CD14-positive monocyte (primary cell): Measurements from ENCODE around the gene SF1. TPM values are rescaled to one million over a fixed set of nuclear protein-coding genes. Genes with fewer than 3 reads are reported as not detected.

Experiments used
- DNase-seq, 3 donors: peaks; one replicate each; pipeline ENCODE4 v3.0.0-alpha.2; 2011 to 2022
- H2AFZ ChIP-seq: 2 replicates; pipeline ENCODE4 v1.6.0; 2012; ENCODE audit warnings: mild to moderate bottlenecking, low read depth, low read length, inconsistent platforms; ENCODE audit not compliant: insufficient read depth, poor library complexity, severe bottlenecking
- H3K27ac ChIP-seq, 2 donors: 1 replicate in 1 of 2; 2 replicates in 1 of 2; pipeline ENCODE4 v1.5.1; 2012 to 2013; ENCODE audit warnings: low read length in 2 of 2, control low read depth in 1 of 2, inconsistent platforms in 1 of 2, low read depth in 1 of 2, mild to moderate bottlenecking in 1 of 2
- H3K27me3 ChIP-seq, 2 donors: one replicate each; pipeline versions ENCODE4 v1.6.0 to v1.6.1; 2011 to 2013; ENCODE audit warnings: low read length in 2 of 2; ENCODE audit not compliant: control insufficient read depth in 2 of 2, insufficient read depth in 2 of 2
- H3K36me3 ChIP-seq, 2 donors: replicated peaks in 1 of 2; 1 replicate in 1 of 2; 2 replicates in 1 of 2; pipeline versions ENCODE4 v1.5.1 to v1.6.1; 2012 to 2013; ENCODE audit warnings: low read length in 2 of 2, control low read depth in 1 of 2, inconsistent platforms in 1 of 2, mild to moderate bottlenecking in 1 of 2; ENCODE audit not compliant: insufficient read depth in 2 of 2, control insufficient read depth in 1 of 2
- H3K4me1 ChIP-seq, 2 donors: 1 replicate in 1 of 2; 2 replicates in 1 of 2; pipeline versions ENCODE4 v1.5.1 to v1.6.1; 2012 to 2013; ENCODE audit warnings: low read length in 2 of 2, control low read depth in 1 of 2, inconsistent platforms in 1 of 2, mild to moderate bottlenecking in 1 of 2, moderate library complexity in 1 of 2; ENCODE audit not compliant: insufficient read depth in 2 of 2, control insufficient read depth in 1 of 2
- H3K4me2 ChIP-seq: replicated peaks from 2 replicates; pipeline ENCODE3; 2012; ENCODE audit warnings: low read length, moderate library complexity, mild to moderate bottlenecking; ENCODE audit not compliant: poor library complexity, severe bottlenecking; ENCODE audit errors: extremely low read depth
- H3K4me3 ChIP-seq, 3 experiments: fragments of 200-600 bp in 1 of 3; sonication (generic) in 1 of 3; replicated peaks in 1 of 3; 1 replicate in 2 of 3; 2 replicates in 1 of 3; pipeline ENCODE4 v1.5.1; 2011 to 2013; ENCODE audit warnings: low read length in 3 of 3, mild to moderate bottlenecking in 3 of 3, control low read depth in 2 of 3, low read depth in 2 of 3, inconsistent platforms in 1 of 3, moderate library complexity in 1 of 3
- H3K79me2 ChIP-seq: 2 replicates; pipeline ENCODE4 v1.6.0; 2012; ENCODE audit warnings: mild to moderate bottlenecking, control low read depth, inconsistent platforms, low read length, moderate library complexity; ENCODE audit not compliant: insufficient read depth
- H3K9ac ChIP-seq: 2 replicates; pipeline ENCODE4 v1.6.0; 2017; ENCODE audit warnings: low read length, mild to moderate bottlenecking; ENCODE audit not compliant: insufficient read depth, poor library complexity, severe bottlenecking
- H3K9me3 ChIP-seq, 2 donors: replicated peaks in 1 of 2; 1 replicate in 1 of 2; 2 replicates in 1 of 2; pipeline versions ENCODE4 v1.5.1 to v1.6.1; 2012 to 2013; ENCODE audit warnings: low read length in 2 of 2, control low read depth in 1 of 2; ENCODE audit not compliant: control insufficient read depth in 1 of 2, insufficient read depth in 1 of 2
- H4K20me1 ChIP-seq: 2 replicates; pipeline ENCODE4 v1.6.0; 2012; ENCODE audit warnings: mild to moderate bottlenecking, low read length, control low read depth, moderate library complexity; ENCODE audit not compliant: insufficient read depth
- H3K27ac Mint-ChIP-seq, 7 donors: one replicate each; pipeline ENCODE4 v1.8.0; 2020; ENCODE audit warnings: mild to moderate bottlenecking in 7 of 7, mixed read lengths in 7 of 7, moderate library complexity in 6 of 7, inconsistent platforms in 2 of 7
- H3K27me3 Mint-ChIP-seq, 3 donors: one replicate each; pipeline ENCODE4 v1.8.0; 2021 to 2022; ENCODE audit warnings: low read depth in 3 of 3, mild to moderate bottlenecking in 3 of 3, mixed read lengths in 3 of 3, moderate library complexity in 3 of 3, inconsistent platforms in 1 of 3
- H3K36me3 Mint-ChIP-seq, 2 donors: one replicate each; pipeline ENCODE4 v1.8.0; 2020; ENCODE audit warnings: mixed read lengths in 2 of 2, inconsistent platforms in 1 of 2, mild to moderate bottlenecking in 1 of 2
- H3K4me1 Mint-ChIP-seq: one replicate; pipeline ENCODE4 v1.8.0; 2020; ENCODE audit warnings: mild to moderate bottlenecking, mixed read lengths
- H3K4me3 Mint-ChIP-seq, 2 donors: one replicate each; pipeline ENCODE4 v1.8.0; 2020; ENCODE audit warnings: mild to moderate bottlenecking in 2 of 2, mixed read lengths in 2 of 2, moderate library complexity in 1 of 2
- H3K9me3 Mint-ChIP-seq, 7 donors: one replicate each; pipeline ENCODE4 v1.8.0; 2020 to 2022; ENCODE audit warnings: mixed read lengths in 7 of 7, mild to moderate bottlenecking in 6 of 7, moderate library complexity in 6 of 7, inconsistent platforms in 2 of 7
- WGBS: methylation state at CpG from one replicate; pipeline ENCODE4 v1.1.5; 2013; ENCODE audit warnings: missing lambda C conversion rate; ENCODE audit not compliant: insufficient coverage; 5-methylcytosine and 5-hydroxymethylcytosine counted together
- intact Hi-C, 2 donors: fragments of 100-400 bp; cut with micrococcal nuclease; formaldehyde crosslinking; loops; one replicate each; pipeline versions ENCODE4 v1.15.0 to v1.15.1; 2023
- polyA plus RNA-seq, 3 donors: library from polyadenylated mRNA; depleted of rRNA in 1 of 3; unstranded in 2 of 3; stranded (reverse) in 1 of 3; fragments of 300-500 nt in 2 of 3; fragments of >200 nt in 1 of 3; fragmentation: Illumina TruSeq in 2 of 3; gene quantifications; 1 replicate in 2 of 3; 2 replicates in 1 of 3; pipeline ENCODE4 v1.2.3, GENCODE V29; 2012 to 2021
- TF ChIP-seq, protein P1 (sequence below): fragments of 200-600 bp; IDR thresholded peaks from one replicate; pipeline ENCODE4 v1.8.0; 2022; ENCODE audit warnings: antibody characterized with exemption, mild to moderate bottlenecking

Gene SF1
- polyA plus RNA-seq, 3 donors = 31.6 to 302 (median 47.7) TPM

DNA sequence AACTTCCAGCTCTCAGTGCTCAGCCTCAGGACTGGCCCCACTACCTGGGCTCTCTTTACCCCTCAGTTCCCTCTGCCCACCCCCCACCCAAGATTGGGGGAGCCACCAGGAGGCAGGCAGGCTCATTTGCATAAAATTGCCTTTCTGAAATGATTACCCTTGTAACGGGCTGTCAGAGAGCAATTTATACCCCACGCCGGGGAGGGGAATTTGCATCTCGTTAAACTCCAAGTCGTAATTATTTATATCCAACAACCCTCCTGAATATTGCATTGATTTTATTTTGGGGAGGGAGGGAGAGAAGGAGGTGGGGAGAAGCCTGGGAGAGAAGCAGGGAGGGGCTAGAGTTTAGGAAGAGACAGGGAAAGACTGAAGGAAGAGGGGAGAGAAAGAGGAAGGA lies 63.7 kb downstream of the SF1 start:
- Histone ChIP-seq H3K9me3 (peaks cover 0 to 19% of the 10 kb centered on the region in 2 donors), H3K27me3 (peaks cover 35 to 75% of the 10 kb centered on the region in 2 donors), H3K9ac (no peak overlapping the region), H3K36me3 (no peaks in the 10 kb centered on the region), H2AFZ (no peak overlapping the region), H3K79me2 (no peaks in the 10 kb centered on the region), H3K27ac (no peak overlapping the region), H3K4me3 (no peak overlapping the region), H3K4me1 (peaks cover 8 to 19% of the 10 kb centered on the region in 2 donors), H4K20me1 (no peaks in the 10 kb centered on the region), H3K4me2 (no peak overlapping the region)
- TF ChIP-seq, protein P1, sequence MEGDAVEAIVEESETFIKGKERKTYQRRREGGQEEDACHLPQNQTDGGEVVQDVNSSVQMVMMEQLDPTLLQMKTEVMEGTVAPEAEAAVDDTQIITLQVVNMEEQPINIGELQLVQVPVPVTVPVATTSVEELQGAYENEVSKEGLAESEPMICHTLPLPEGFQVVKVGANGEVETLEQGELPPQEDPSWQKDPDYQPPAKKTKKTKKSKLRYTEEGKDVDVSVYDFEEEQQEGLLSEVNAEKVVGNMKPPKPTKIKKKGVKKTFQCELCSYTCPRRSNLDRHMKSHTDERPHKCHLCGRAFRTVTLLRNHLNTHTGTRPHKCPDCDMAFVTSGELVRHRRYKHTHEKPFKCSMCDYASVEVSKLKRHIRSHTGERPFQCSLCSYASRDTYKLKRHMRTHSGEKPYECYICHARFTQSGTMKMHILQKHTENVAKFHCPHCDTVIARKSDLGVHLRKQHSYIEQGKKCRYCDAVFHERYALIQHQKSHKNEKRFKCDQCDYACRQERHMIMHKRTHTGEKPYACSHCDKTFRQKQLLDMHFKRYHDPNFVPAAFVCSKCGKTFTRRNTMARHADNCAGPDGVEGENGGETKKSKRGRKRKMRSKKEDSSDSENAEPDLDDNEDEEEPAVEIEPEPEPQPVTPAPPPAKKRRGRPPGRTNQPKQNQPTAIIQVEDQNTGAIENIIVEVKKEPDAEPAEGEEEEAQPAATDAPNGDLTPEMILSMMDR = no peak
- Mint-ChIP-seq H3K4me1 (peaks cover 21% of the 10 kb centered on the region), H3K4me3 (peak overlapping the region in 1 of 2 donors; percentile 76), H3K36me3 (peaks cover 6 to 14% of the 10 kb centered on the region in 2 donors), H3K27ac (peak overlapping the region in 1 of 7 donors; percentile 47), H3K27me3 (peaks cover 74 to 86% (median 75%) of the 10 kb centered on the region in 3 donors), H3K9me3 (peaks cover 0 to 17% (median 11%) of the 10 kb centered on the region in 7 donors)
- intact Hi-C loops = no loop called here
- DNase-seq = no peak
- WGBS = no CpG with 5 or more reads among the region's 5 CpGs

Other genes starting within 250 kb of the SF1 start
- not detected for gene SLC22A11, start 222.6 kb downstream of the SF1 start, polyA plus RNA-seq
- not detected for gene SLC22A12, start 187.3 kb downstream of the SF1 start, polyA plus RNA-seq
- under 1 TPM in 1 of 3 donors, not detected in 2; 0.07 TPM for gene NRXN2, start 55.3 kb downstream of the SF1 start, polyA plus RNA-seq
- gene RASGRP2, start 34.4 kb downstream of the SF1 start, polyA plus RNA-seq = 100 to 1,000 TPM in 1 of 3 donors, 10 to 100 TPM in 2; 67.6 to 242 (median 68.8) TPM
- 1 to 10 TPM in 1 of 3 donors, under 1 TPM in 1, not detected in 1; 0.05 to 1.8 TPM for gene PYGM, start 18.6 kb downstream of the SF1 start, polyA plus RNA-seq
- 10 to 100 TPM in 2 of 3 donors, 1 to 10 TPM in 1; 9.9 to 38.0 (median 12.6) TPM for gene MAP4K2, start 24.7 kb upstream of the SF1 start, polyA plus RNA-seq
- 10 to 100 TPM in 2 of 3 donors, 1 to 10 TPM in 1; 9.4 to 26.2 (median 10.0) TPM for gene MEN1, start 32.0 kb upstream of the SF1 start, polyA plus RNA-seq
- gene CDC42BPG, start 66.1 kb upstream of the SF1 start, polyA plus RNA-seq = under 1 TPM in 1 of 3 donors, not detected in 2; 0.23 TPM
- gene EHD1, start 100.1 kb upstream of the SF1 start, polyA plus RNA-seq = 100 to 1,000 TPM in 1 of 3 donors, 10 to 100 TPM in 2; 30.3 to 212 (median 48.4) TPM
- gene ATG2A, start 138.7 kb upstream of the SF1 start, polyA plus RNA-seq = 10 to 100 TPM in 1 of 3 donors, 1 to 10 TPM in 2; 2.6 to 24.9 (median 4.0) TPM
- 10 to 100 TPM in 1 of 3 donors, 1 to 10 TPM in 2; 9.0 to 26.7 (median 9.4) TPM for gene PPP2R5B, start 146.1 kb upstream of the SF1 start, polyA plus RNA-seq
- gene GPHA2, start 157.4 kb upstream of the SF1 start, polyA plus RNA-seq = not detected
- not detected for gene MAJIN, start 193.6 kb upstream of the SF1 start, polyA plus RNA-seq
- 1 to 10 TPM in 2 of 3 donors, under 1 TPM in 1; 0.97 to 1.7 (median 1.1) TPM for gene BATF2, start 218.4 kb upstream of the SF1 start, polyA plus RNA-seq
- 10 to 100 TPM; 34.3 to 40.4 (median 34.4) TPM for gene ARL2, start 235.6 kb upstream of the SF1 start, polyA plus RNA-seq
- 10 to 100 TPM; 16.2 to 26.7 (median 17.8) TPM for gene SNX15, start 248.9 kb upstream of the SF1 start, polyA plus RNA-seq